HCT116 (cell line): ENCODE data around the gene ATL2.

Experiments used
- EGR1 ChIP-seq: IDR thresholded peaks from 2 replicates; pipeline ENCODE4 v1.6.1; 2012; ENCODE audit warnings: low read depth
- EZH2phosphoT487 ChIP-seq: fragments of 200-600 bp; IDR thresholded peaks from 2 replicates; pipeline ENCODE4 v1.6.1; 2018; ENCODE audit warnings: antibody characterized with exemption, borderline replicate concordance
- FOSL1 ChIP-seq: IDR thresholded peaks from 2 replicates; pipeline ENCODE4 v1.6.1; 2012; ENCODE audit warnings: low read depth
- JUND ChIP-seq: IDR thresholded peaks from 2 replicates; pipeline ENCODE4 v1.6.1; 2012
- MAX ChIP-seq: IDR thresholded peaks from 2 replicates; pipeline ENCODE4 v1.6.1; 2012
- POLR2A ChIP-seq: IDR thresholded peaks from 2 replicates; pipeline ENCODE4 v1.7.0; 2011; ENCODE audit warnings: borderline replicate concordance; ENCODE audit not compliant: insufficient read depth, insufficient read length; ENCODE audit errors: extremely low read depth
- POLR2AphosphoS5 ChIP-seq: IDR thresholded peaks from 2 replicates; pipeline ENCODE4 v1.6.1; 2011; ENCODE audit warnings: mild to moderate bottlenecking, low read depth, low read length, moderate library complexity
- REST ChIP-seq: IDR thresholded peaks from 2 replicates; pipeline ENCODE4 v1.6.1; 2012; ENCODE audit warnings: low read depth
- SIN3A ChIP-seq: IDR thresholded peaks from 2 replicates; pipeline ENCODE4 v1.6.1; 2012; ENCODE audit warnings: low read depth
- SP1 ChIP-seq: IDR thresholded peaks from 2 replicates; pipeline ENCODE4 v1.6.1; 2012; ENCODE audit warnings: low read depth
- TCF7L2 ChIP-seq: IDR thresholded peaks from 2 replicates; pipeline ENCODE4 v1.7.0; 2011; ENCODE audit warnings: borderline replicate concordance, inconsistent platforms; ENCODE audit not compliant: insufficient read depth, insufficient read length; ENCODE audit errors: extremely low read depth
- ZBTB33 ChIP-seq: IDR thresholded peaks from 2 replicates; pipeline ENCODE4 v1.6.1; 2011; ENCODE audit warnings: mild to moderate bottlenecking, low read length, moderate library complexity; ENCODE audit not compliant: insufficient replicate concordance; ENCODE audit errors: extremely low read depth
- ZNF274 ChIP-seq: fragments of 200-500 bp; sonication (Bioruptor generic); IDR thresholded peaks from 2 replicates; pipeline ENCODE4 v1.6.1; 2014; ENCODE audit warnings: mild to moderate bottlenecking, low read depth, low read length, inconsistent platforms
- TF ChIP-seq, protein P1 (sequence below), 3 experiments: fragments of 200-600 bp in 1 of 3; sonication (generic) in 1 of 3; IDR thresholded peaks in 2 of 3; conservative IDR thresholded peaks in 1 of 3; 2 replicates each; pipeline ENCODE4 v1.5.1; 2012 to 2017; ENCODE audit warnings: low read depth in 2 of 3, low read length in 2 of 3, antibody characterized with exemption in 1 of 3, borderline replicate concordance in 1 of 3, control low read depth in 1 of 3, mild to moderate bottlenecking in 1 of 3, mixed read lengths in 1 of 3, mixed run types in 1 of 3, moderate library complexity in 1 of 3; ENCODE audit not compliant: insufficient read depth in 1 of 3

DNA sequence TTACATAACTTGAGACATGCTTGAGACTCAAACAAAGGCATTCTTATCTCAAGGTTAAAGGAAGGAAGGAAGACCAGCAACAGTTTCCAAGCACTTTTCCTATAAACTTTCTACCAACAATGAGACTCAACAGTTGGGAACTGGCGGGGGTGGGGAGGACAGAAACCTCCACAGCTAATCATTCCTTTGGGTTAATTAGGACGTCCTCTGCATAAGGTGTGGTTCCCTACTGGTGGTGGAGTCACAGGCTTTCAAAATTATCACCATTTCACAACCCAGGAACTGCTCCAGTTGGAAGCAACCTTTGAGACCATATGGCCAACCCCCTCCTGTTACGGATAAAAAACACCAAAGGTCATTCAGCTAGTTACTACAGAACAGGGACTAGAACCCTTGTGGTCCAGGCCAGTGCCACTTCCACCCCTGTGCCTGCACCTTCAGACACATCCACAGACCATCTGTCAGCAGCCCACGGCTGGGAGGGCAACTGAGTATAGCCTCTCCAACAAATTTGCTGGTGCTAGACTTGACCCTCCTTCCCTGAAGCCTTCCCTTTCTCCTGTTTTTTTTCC is 30.1 kb upstream of the ATL2 start:
- TF ChIP-seq SP1, result no peak
- TF ChIP-seq, protein P1, sequence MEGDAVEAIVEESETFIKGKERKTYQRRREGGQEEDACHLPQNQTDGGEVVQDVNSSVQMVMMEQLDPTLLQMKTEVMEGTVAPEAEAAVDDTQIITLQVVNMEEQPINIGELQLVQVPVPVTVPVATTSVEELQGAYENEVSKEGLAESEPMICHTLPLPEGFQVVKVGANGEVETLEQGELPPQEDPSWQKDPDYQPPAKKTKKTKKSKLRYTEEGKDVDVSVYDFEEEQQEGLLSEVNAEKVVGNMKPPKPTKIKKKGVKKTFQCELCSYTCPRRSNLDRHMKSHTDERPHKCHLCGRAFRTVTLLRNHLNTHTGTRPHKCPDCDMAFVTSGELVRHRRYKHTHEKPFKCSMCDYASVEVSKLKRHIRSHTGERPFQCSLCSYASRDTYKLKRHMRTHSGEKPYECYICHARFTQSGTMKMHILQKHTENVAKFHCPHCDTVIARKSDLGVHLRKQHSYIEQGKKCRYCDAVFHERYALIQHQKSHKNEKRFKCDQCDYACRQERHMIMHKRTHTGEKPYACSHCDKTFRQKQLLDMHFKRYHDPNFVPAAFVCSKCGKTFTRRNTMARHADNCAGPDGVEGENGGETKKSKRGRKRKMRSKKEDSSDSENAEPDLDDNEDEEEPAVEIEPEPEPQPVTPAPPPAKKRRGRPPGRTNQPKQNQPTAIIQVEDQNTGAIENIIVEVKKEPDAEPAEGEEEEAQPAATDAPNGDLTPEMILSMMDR (IDR thresholded peaks at IDR 0.05 in 2 of 3, conservative IDR thresholded peaks at IDR 0.05 in 1 of 3; ENCODE audit: borderline replicate concordance in 1 of 3, insufficient read depth in 1 of 3, low read depth in 2 of 3, low read length in 2 of 3), result no peak
- no peak for TF ChIP-seq JUND
- TF ChIP-seq FOSL1, result no peak
- TF ChIP-seq EZH2phosphoT487, result no peak
- no peak for TF ChIP-seq TCF7L2
- no peak for TF ChIP-seq POLR2AphosphoS5
- no peak for TF ChIP-seq POLR2A
- no peak for TF ChIP-seq REST
- TF ChIP-seq ZNF274, result no peak
- TF ChIP-seq ZBTB33, result no peak
- TF ChIP-seq MAX, result no peak
- TF ChIP-seq SIN3A, result no peak
- TF ChIP-seq EGR1, result no peak
